Breast epithelium (tissue), 4 donors: ENCODE data around the gene COPE. TPM values are rescaled to one million over a fixed set of nuclear protein-coding genes. Genes with fewer than 3 reads are reported as not detected.

Experiments used
- DNase-seq, 2 donors: peaks; one replicate each; pipeline ENCODE4 v3.0.0-alpha.2; 2019; ENCODE audit warnings: low spot score in 2 of 2
- H3K27ac ChIP-seq, 2 donors: fragments of 200-600 bp; sonication (generic) in 1 of 2; one replicate each; pipeline ENCODE4 v1.5.1; 2016 to 2019; ENCODE audit warnings: mild to moderate bottlenecking in 1 of 2
- H3K27me3 ChIP-seq, 2 donors: fragments of 200-600 bp; sonication (generic) in 1 of 2; one replicate each; pipeline versions ENCODE4 v1.5.1 to v1.6.0; 2017 to 2019; ENCODE audit warnings: control low read depth in 1 of 2, mild to moderate bottlenecking in 1 of 2
- H3K36me3 ChIP-seq: fragments of 200-600 bp; one replicate; pipeline ENCODE4 v1.5.1; 2019
- H3K4me1 ChIP-seq, 2 donors: fragments of 200-600 bp; sonication (generic); one replicate each; pipeline ENCODE4 v1.5.1; 2016 to 2019; ENCODE audit warnings: control low read depth in 1 of 2
- H3K4me3 ChIP-seq, 3 donors: fragments of 200-600 bp; sonication (generic); 1 replicate in 2 of 3; 2 replicates in 1 of 3; pipeline ENCODE4 v1.5.1; 2016 to 2019; ENCODE audit warnings: mild to moderate bottlenecking in 3 of 3, moderate library complexity in 2 of 3
- H3K9me3 ChIP-seq, 2 donors: fragments of 200-600 bp; sonication (generic) in 1 of 2; one replicate each; pipeline ENCODE4 v1.5.1; 2016 to 2019; ENCODE audit warnings: control low read depth in 1 of 2
- POLR2A ChIP-seq: fragments of 450-650 bp; IDR thresholded peaks from one replicate; pipeline ENCODE4 v1.6.1; 2016; ENCODE audit warnings: antibody characterized with exemption, mild to moderate bottlenecking, moderate library complexity
- POLR2AphosphoS5 ChIP-seq, 3 donors: sonication (generic); formaldehyde crosslinking; IDR thresholded peaks; one replicate each; pipeline ENCODE4 v1.6.1; 2017; ENCODE audit warnings: antibody characterized with exemption in 3 of 3
- intact Hi-C: fragments of 100-400 bp; cut with DNase I; formaldehyde crosslinking; loops from one replicate; pipeline ENCODE4 v1.15.1; 2023; ENCODE audit warnings: low total_unique reads
- total RNA-seq, 3 donors: library from RNA; depleted of rRNA; stranded (reverse); fragments of >200 nt; gene quantifications; one replicate each; pipeline ENCODE4 v1.1.0, GENCODE V29; 2016
- TF ChIP-seq, protein P1 (sequence below), 3 donors: fragments of 450-650 bp; IDR thresholded peaks; one replicate each; pipeline ENCODE4 v1.5.1; 2016 to 2017; ENCODE audit warnings: antibody characterized with exemption in 3 of 3, mild to moderate bottlenecking in 3 of 3, moderate library complexity in 3 of 3

The COPE gene
- total RNA-seq, 3 donors from 2014 or later, result 144 to 204 (median 190) TPM

DNA sequence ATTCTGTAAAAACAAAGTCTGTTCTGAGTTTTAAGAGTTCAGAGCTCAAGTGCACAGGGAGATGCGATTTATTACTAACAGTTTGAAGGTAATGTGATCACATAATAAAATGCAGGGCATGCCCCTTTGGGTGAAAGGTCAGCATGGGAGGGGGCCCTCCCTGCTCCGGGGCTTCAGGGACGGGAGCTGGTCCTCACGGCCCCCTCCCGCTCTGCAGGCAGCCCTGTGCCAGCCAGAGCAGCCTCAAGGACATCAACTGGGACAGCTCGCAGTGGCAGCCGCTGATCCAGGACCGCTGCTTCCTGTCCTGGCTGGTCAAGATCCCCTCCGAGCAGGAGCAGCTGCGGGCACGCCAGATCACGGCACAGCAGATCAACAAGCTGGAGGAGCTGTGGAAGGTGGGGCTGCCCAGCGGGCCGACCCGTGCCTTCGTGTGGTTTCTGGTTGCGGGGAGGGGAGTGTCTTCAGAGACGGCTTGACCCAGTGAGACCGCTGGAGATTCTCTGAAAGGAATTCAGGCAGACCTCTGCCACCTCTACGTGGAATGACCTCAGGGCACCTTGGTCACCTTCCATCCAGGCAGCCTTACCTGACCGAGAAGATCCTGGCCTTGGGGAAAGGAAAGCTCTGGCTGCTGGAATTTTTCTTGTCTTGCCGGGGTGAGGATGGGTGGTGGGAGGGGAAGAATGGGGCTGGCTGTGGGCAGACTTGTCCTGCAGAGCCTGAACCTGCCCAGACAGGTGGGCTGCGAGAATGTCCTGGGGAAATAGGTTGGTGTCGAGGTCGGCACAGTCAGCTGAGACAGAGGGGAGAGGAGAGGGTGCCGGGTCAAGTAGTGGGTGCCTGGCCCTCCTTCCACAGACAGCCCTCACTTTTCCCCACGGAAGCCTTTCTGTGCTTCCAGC, 68.5 kb downstream of the COPE start:
- H3K4me1 ChIP-seq, result peaks cover 23% of the 10 kb centered on the region in 2 donors
- intact Hi-C loops, result no loop called here
- TF ChIP-seq, protein P1, sequence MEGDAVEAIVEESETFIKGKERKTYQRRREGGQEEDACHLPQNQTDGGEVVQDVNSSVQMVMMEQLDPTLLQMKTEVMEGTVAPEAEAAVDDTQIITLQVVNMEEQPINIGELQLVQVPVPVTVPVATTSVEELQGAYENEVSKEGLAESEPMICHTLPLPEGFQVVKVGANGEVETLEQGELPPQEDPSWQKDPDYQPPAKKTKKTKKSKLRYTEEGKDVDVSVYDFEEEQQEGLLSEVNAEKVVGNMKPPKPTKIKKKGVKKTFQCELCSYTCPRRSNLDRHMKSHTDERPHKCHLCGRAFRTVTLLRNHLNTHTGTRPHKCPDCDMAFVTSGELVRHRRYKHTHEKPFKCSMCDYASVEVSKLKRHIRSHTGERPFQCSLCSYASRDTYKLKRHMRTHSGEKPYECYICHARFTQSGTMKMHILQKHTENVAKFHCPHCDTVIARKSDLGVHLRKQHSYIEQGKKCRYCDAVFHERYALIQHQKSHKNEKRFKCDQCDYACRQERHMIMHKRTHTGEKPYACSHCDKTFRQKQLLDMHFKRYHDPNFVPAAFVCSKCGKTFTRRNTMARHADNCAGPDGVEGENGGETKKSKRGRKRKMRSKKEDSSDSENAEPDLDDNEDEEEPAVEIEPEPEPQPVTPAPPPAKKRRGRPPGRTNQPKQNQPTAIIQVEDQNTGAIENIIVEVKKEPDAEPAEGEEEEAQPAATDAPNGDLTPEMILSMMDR (IDR thresholded peaks at IDR 0.05), result no peak
- TF ChIP-seq POLR2AphosphoS5 (IDR thresholded peaks at IDR 0.05) (no peak), POLR2A (no peak)
- no peak for DNase-seq
- H3K36me3 ChIP-seq, result no peaks in the 10 kb centered on the region
- peak overlapping the region in 1 of 3 donors; percentile 31 for H3K4me3 ChIP-seq
- H3K27me3 ChIP-seq, result no peaks in the 10 kb centered on the region
- peak overlapping the region; percentile 76 to 86 for H3K27ac ChIP-seq
- no peaks in the 10 kb centered on the region for H3K9me3 ChIP-seq

GRCh38 chr19:18849838-18850400, 69.3 kb downstream of the COPE start:
- Histone ChIP-seq H3K4me1 (peaks cover 23% of the 10 kb centered on the region in 2 donors), H3K9me3 (no peaks in the 10 kb centered on the region), H3K4me3 (peak overlapping the region in 1 of 3 donors; percentile 31), H3K36me3 (no peaks in the 10 kb centered on the region), H3K27ac (peak overlapping the region; percentile 76 to 86), H3K27me3 (no peaks in the 10 kb centered on the region)
- intact Hi-C loops, result no loop called here
- DNase-seq, result no peak
- TF ChIP-seq POLR2AphosphoS5 (IDR thresholded peaks at IDR 0.05) (no peak), POLR2A (no peak)
- TF ChIP-seq, protein P1 (IDR thresholded peaks at IDR 0.05), result no peak

Other genes starting within 250 kb of the COPE start
- 1 to 10 TPM; 4.8 to 6.1 (median 5.9) TPM for gene CRTC1, start 235.7 kb downstream of the COPE start, total RNA-seq
- 1 to 10 TPM; 1.0 to 4.9 (median 2.2) TPM for gene COMP, start 128.1 kb downstream of the COPE start, total RNA-seq
- gene UPF1, start 87.4 kb downstream of the COPE start, total RNA-seq, result 10 to 100 TPM; 59.8 to 83.6 (median 75.2) TPM
- gene CERS1, start 23.2 kb downstream of the COPE start, total RNA-seq, result under 1 TPM in 2 of 3 donors, not detected in 1; 0.29 to 0.66 TPM
- gene DDX49, start 328 bp upstream of the COPE start, total RNA-seq, result 10 to 100 TPM; 34.1 to 44.9 (median 40.2) TPM
- gene HOMER3, start 21.8 kb upstream of the COPE start, total RNA-seq, result 10 to 100 TPM; 34.2 to 62.6 (median 56.6) TPM
- 10 to 100 TPM; 27.8 to 58.1 (median 56.0) TPM for gene SUGP2, start 114.1 kb upstream of the COPE start, total RNA-seq
- 10 to 100 TPM; 20.3 to 29.5 (median 27.7) TPM for gene ARMC6, start 114.2 kb upstream of the COPE start, total RNA-seq
- gene SLC25A42, start 144.6 kb upstream of the COPE start, total RNA-seq, result 10 to 100 TPM in 1 of 3 donors, 1 to 10 TPM in 2; 6.4 to 12.8 (median 9.8) TPM
- 10 to 100 TPM; 13.8 to 20.3 (median 18.0) TPM for gene TMEM161A, start 219.1 kb upstream of the COPE start, total RNA-seq